IMR-90 (cell line): ENCODE data around the gene SHROOM3. TPM values are rescaled to one million over a fixed set of nuclear protein-coding genes. Genes with fewer than 3 reads are reported as not detected.

Source experiments
- ATAC-seq: fragments of 200-7000 bp; cut with Tn5 transposase; 2 replicates; pipeline ENCODE4 v1.9.1; 2020; ENCODE audit warnings: low read depth, mild to moderate bottlenecking, moderate library complexity
- BruUV-seq: library from RNA; stranded (reverse); fragments of 400-500 nt; replicated peaks from 2 replicates; lab custom pipeline; 2021; lab: Mats Ljungman, UMichigan
- CTCF ChIA-PET: fragments of 300-600 bp; formaldehyde crosslinking; extraction: SDS; loops from one replicate; lab custom pipeline; 2021; ENCODE audit warnings: antibody characterized with exemption; lab: Yijun Ruan, JAX
- POLR2A ChIA-PET: fragments of 300-600 bp; sonication (Branson Sonifier 250); formaldehyde crosslinking; loops from one replicate; lab custom pipeline; 2022; ENCODE audit warnings: antibody characterized with exemption; ENCODE audit not compliant: unreplicated experiment; lab: Charles Lee
- DNase-seq: peaks from one replicate; pipeline ENCODE4 v3.0.0; 2013
- H2AFZ ChIP-seq: replicated peaks from 2 replicates; pipeline ENCODE3; 2013; ENCODE audit warnings: low read length, mild to moderate bottlenecking; ENCODE audit not compliant: poor library complexity
- H2AK5ac ChIP-seq: 2 replicates; pipeline ENCODE4 v1.6.1; 2013; ENCODE audit warnings: low read depth, low read length, inconsistent platforms
- H2AK9ac ChIP-seq: replicated peaks from 2 replicates; pipeline ENCODE3; 2013; ENCODE audit warnings: mild to moderate bottlenecking, low read depth, low read length, moderate library complexity; ENCODE audit not compliant: poor library complexity
- H2BK120ac ChIP-seq: 2 replicates; pipeline ENCODE4 v1.6.1; 2013; ENCODE audit warnings: low read depth, low read length, inconsistent platforms
- H2BK15ac ChIP-seq: 3 replicates; pipeline ENCODE4 v1.6.1; 2013; ENCODE audit warnings: low read depth, low read length, inconsistent platforms
- H2BK20ac ChIP-seq: 2 replicates; pipeline ENCODE4 v1.6.1; 2013; ENCODE audit warnings: low read depth, mild to moderate bottlenecking, inconsistent platforms, low read length, moderate library complexity
- H2BK5ac ChIP-seq: 2 replicates; pipeline ENCODE4 v1.6.1; 2013; ENCODE audit warnings: mild to moderate bottlenecking, low read depth, low read length, inconsistent platforms; ENCODE audit not compliant: poor library complexity, severe bottlenecking
- H3K14ac ChIP-seq: replicated peaks from 2 replicates; pipeline ENCODE4 v1.6.1; 2013; ENCODE audit warnings: low read depth, low read length, inconsistent platforms
- H3K18ac ChIP-seq: 2 replicates; pipeline ENCODE4 v1.6.1; 2013; ENCODE audit warnings: low read depth, low read length, control low read depth
- H3K23ac ChIP-seq: 2 replicates; pipeline ENCODE4 v1.6.1; 2013; ENCODE audit warnings: low read depth, low read length, inconsistent platforms
- H3K27ac ChIP-seq: 2 replicates; pipeline ENCODE4 v1.5.1; 2013; ENCODE audit warnings: mild to moderate bottlenecking, control low read depth, low read length; ENCODE audit not compliant: insufficient read depth
- H3K27me3 ChIP-seq: 2 replicates; pipeline ENCODE4 v1.6.1; 2013; ENCODE audit warnings: low read length; ENCODE audit not compliant: control insufficient read depth, insufficient read depth
- H3K36me3 ChIP-seq: 2 replicates; pipeline ENCODE4 v1.6.1; 2013; ENCODE audit warnings: low read length, mixed read lengths; ENCODE audit not compliant: control insufficient read depth, insufficient read depth
- H3K4ac ChIP-seq: 2 replicates; pipeline ENCODE4 v1.6.1; 2013; ENCODE audit warnings: low read depth, low read length, inconsistent platforms
- H3K4me1 ChIP-seq: 2 replicates; pipeline ENCODE4 v1.6.1; 2013; ENCODE audit warnings: low read length, mixed read lengths; ENCODE audit not compliant: control insufficient read depth, insufficient read depth
- H3K4me2 ChIP-seq: 2 replicates; pipeline ENCODE4 v1.6.1; 2013; ENCODE audit warnings: low read depth, mild to moderate bottlenecking, control low read depth, low read length, moderate library complexity
- H3K4me3 ChIP-seq: 2 replicates; pipeline ENCODE4 v1.5.1; 2013; ENCODE audit warnings: low read depth, mild to moderate bottlenecking, control low read depth, low read length, moderate library complexity; ENCODE audit not compliant: insufficient read depth
- H3K56ac ChIP-seq: 2 replicates; pipeline ENCODE4 v1.6.1; 2013; ENCODE audit warnings: low read length, inconsistent platforms; ENCODE audit not compliant: insufficient read depth; ENCODE audit errors: extremely low read depth
- H3K79me1 ChIP-seq, 2 experiments: 2 replicates each; pipeline ENCODE4 v1.6.1; 2013; ENCODE audit warnings: low read length in 2 of 2, inconsistent platforms in 1 of 2, low read depth in 1 of 2
- H3K9ac ChIP-seq: 2 replicates; pipeline ENCODE4 v1.6.1; 2013; ENCODE audit warnings: low read depth, low read length, control low read depth
- H3K9me1 ChIP-seq: 2 replicates; pipeline ENCODE4 v1.6.1; 2013; ENCODE audit warnings: low read length, inconsistent platforms; ENCODE audit not compliant: insufficient read depth
- H3K9me3 ChIP-seq: 2 replicates; pipeline ENCODE4 v1.6.1; 2013; ENCODE audit warnings: low read length; ENCODE audit not compliant: control insufficient read depth, insufficient read depth
- H4K20me1 ChIP-seq: 2 replicates; pipeline ENCODE4 v1.6.1; 2013; ENCODE audit warnings: low read length, inconsistent platforms; ENCODE audit not compliant: insufficient read depth
- H4K5ac ChIP-seq: 2 replicates; pipeline ENCODE4 v1.6.1; 2013; ENCODE audit warnings: mild to moderate bottlenecking, low read depth, low read length, control low read depth
- H4K8ac ChIP-seq, 2 experiments: 2 replicates each; pipeline ENCODE4 v1.6.1; 2013; ENCODE audit warnings: low read depth in 2 of 2, low read length in 2 of 2, control low read depth in 1 of 2, inconsistent platforms in 1 of 2
- H4K91ac ChIP-seq: 2 replicates; pipeline ENCODE4 v1.6.1; 2013; ENCODE audit warnings: low read depth, low read length, inconsistent platforms; ENCODE audit not compliant: insufficient read depth
- BHLHE40 ChIP-seq: fragments of 150-350 bp; IDR thresholded peaks from 2 replicates; pipeline ENCODE4 v1.6.1; 2016; ENCODE audit warnings: mild to moderate bottlenecking, low read depth, low read length
- CEBPB ChIP-seq: IDR thresholded peaks from 2 replicates; pipeline ENCODE4 v1.6.1; 2012; ENCODE audit warnings: low read depth, low read length, improper control_type of control experiment
- CHD1 ChIP-seq: IDR thresholded peaks from 2 replicates; pipeline ENCODE4 v1.6.1; 2012; ENCODE audit warnings: low read depth, low read length, improper control_type of control experiment
- CTCF ChIP-seq: conservative IDR thresholded peaks from 2 replicates; pipeline ENCODE4 v1.5.1; 2012; ENCODE audit warnings: mild to moderate bottlenecking, low read depth, low read length, improper control_type of control experiment
- ELK1 ChIP-seq: fragments of 150-350 bp; IDR thresholded peaks from 2 replicates; pipeline ENCODE4 v1.6.1; 2016; ENCODE audit warnings: low read depth, mild to moderate bottlenecking, low read length, moderate library complexity, borderline replicate concordance
- FOS ChIP-seq: fragments of 150-350 bp; IDR thresholded peaks from 2 replicates; pipeline ENCODE4 v1.6.1; 2016; ENCODE audit warnings: low read depth, low read length
- MAFK ChIP-seq: IDR thresholded peaks from 2 replicates; pipeline ENCODE4 v1.6.1; 2012; ENCODE audit warnings: low read depth, low read length, improper control_type of control experiment
- MAZ ChIP-seq: IDR thresholded peaks from 2 replicates; pipeline ENCODE4 v1.6.1; 2012; ENCODE audit warnings: low read depth, mild to moderate bottlenecking, low read length, improper control_type of control experiment, moderate library complexity, borderline replicate concordance
- MXI1 ChIP-seq: IDR thresholded peaks from 2 replicates; pipeline ENCODE4 v1.6.1; 2012; ENCODE audit warnings: low read depth, mild to moderate bottlenecking, low read length, moderate library complexity, borderline replicate concordance
- NFE2L2 ChIP-seq: fragments of 150-350 bp; IDR thresholded peaks from 2 replicates; pipeline ENCODE4 v1.6.1; 2016; ENCODE audit warnings: low read depth, mild to moderate bottlenecking, low read length
- POLR2A ChIP-seq: IDR thresholded peaks from 2 replicates; pipeline ENCODE4 v1.6.1; 2012; ENCODE audit warnings: mild to moderate bottlenecking, low read depth, low read length
- RAD21 ChIP-seq: IDR thresholded peaks from 2 replicates; pipeline ENCODE4 v1.6.1; 2012; ENCODE audit warnings: low read length, improper control_type of control experiment
- RCOR1 ChIP-seq: IDR thresholded peaks from 2 replicates; pipeline ENCODE4 v1.6.1; 2012; ENCODE audit warnings: mild to moderate bottlenecking, low read length, improper control_type of control experiment; ENCODE audit not compliant: insufficient replicate concordance
- RFX5 ChIP-seq: IDR thresholded peaks from 2 replicates; pipeline ENCODE4 v1.8.0; 2012; ENCODE audit warnings: low read depth, mild to moderate bottlenecking, low read length, moderate library complexity
- SMC3 ChIP-seq: fragments of 150-350 bp; IDR thresholded peaks from 2 replicates; pipeline ENCODE4 v1.6.1; 2016; ENCODE audit warnings: low read depth, mild to moderate bottlenecking, antibody characterized with exemption, low read length, moderate library complexity
- USF2 ChIP-seq: fragments of 150-350 bp; IDR thresholded peaks from 2 replicates; pipeline ENCODE4 v1.6.1; 2017; ENCODE audit warnings: mild to moderate bottlenecking, antibody characterized with exemption, low read length, low read depth
- WGBS, 2 experiments: methylation state at CpG; one replicate each; pipeline versions ENCODE4 v1.1.5 to v1.1.7; 2013; ENCODE audit warnings: missing lambda C conversion rate in 2 of 2; ENCODE audit not compliant: insufficient read length in 1 of 2; ENCODE audit errors: extremely low coverage in 2 of 2; 5-methylcytosine and 5-hydroxymethylcytosine counted together
- dilution Hi-C: fragments of 300-500 bp; cut with HindIII; formaldehyde crosslinking; loops from one replicate; pipeline ENCODE4 v1.14.3; 2018; ENCODE audit warnings: low sequenced_read_pairs; ENCODE audit not compliant: unreplicated experiment
- in situ Hi-C: fragments of 300-500 bp; cut with MboI; formaldehyde crosslinking; loops from 3 replicates; pipeline ENCODE4 v1.14.3; 2019; ENCODE audit warnings: low sequenced_read_pairs, inconsistent platforms, mixed read lengths
- intact Hi-C: fragments of 100-400 bp; cut with micrococcal nuclease; formaldehyde crosslinking; loops from 2 replicates; pipeline ENCODE4 v1.10.0; 2022
- polyA plus RNA-seq, 3 experiments: library from polyadenylated mRNA; depleted of rRNA; stranded (reverse); fragments of >200 nt; gene quantifications; 2 replicates each; pipeline ENCODE4 v1.2.3, GENCODE V29; 2012; ENCODE audit warnings: low replicate concordance in 1 of 3
- total RNA-seq: library from RNA; depleted of rRNA; stranded (reverse); fragments of >200 nt; gene quantifications from 2 replicates; pipeline ENCODE4 v1.2.3, GENCODE V29; 2012

The SHROOM3 gene
- total and polyA plus RNA-seq, 2 of the 4 experiments (the other 2 are of a cell fraction): 10.8 to 19.5 TPM

GRCh38 chr4:76513482-76513881 lies 78.5 kb downstream of the SHROOM3 start:
- H3K9me3 ChIP-seq: no peaks in the 10 kb centered on the region
- no peak overlapping the region for H4K5ac ChIP-seq
- H4K91ac ChIP-seq: no peak overlapping the region
- CTCF ChIA-PET: no interaction called here
- H2BK15ac ChIP-seq: no peak overlapping the region
- no peak overlapping the region; a peak in 1 of 4 replicates for H4K8ac ChIP-seq
- dilution Hi-C loops: no loop called here
- H4K20me1 ChIP-seq: no peaks in the 10 kb centered on the region
- H3K4me3 ChIP-seq: no peak overlapping the region
- 0 out of 2 replicates have a peak overlapping the region, but pooled peaks have one; percentile 1 for H2BK20ac ChIP-seq
- no peak overlapping the region for H2AFZ ChIP-seq
- ATAC-seq (no peak), DNase-seq (no peak)
- H3K79me1 ChIP-seq: peaks cover 0 to 13% of the 10 kb centered on the region in 2 experiments; a peak in 1 of 4 replicates
- no peak overlapping the region for H3K4me2 ChIP-seq
- H3K27me3 ChIP-seq: no peaks in the 10 kb centered on the region
- no TSS peak for BruUV-seq
- no peak overlapping the region for H2BK5ac ChIP-seq
- POLR2A ChIA-PET: no interaction called here
- no peak overlapping the region for H3K23ac ChIP-seq
- no peak overlapping the region for H3K27ac ChIP-seq
- no CpG with 5 or more reads among the region's 7 CpGs for WGBS, 2 experiments
- H3K4me1 ChIP-seq: 0 out of 2 replicates have a peak, but pooled peaks cover 1% of the 10 kb centered on the region
- H2AK9ac ChIP-seq: no peak overlapping the region
- no peak overlapping the region for H3K56ac ChIP-seq
- no peak overlapping the region for H2BK120ac ChIP-seq
- intact Hi-C loops: loop anchor here (5.0 to 10.0 kb wide), 3 partner anchors 74 to 141 kb away; no protein-coding TSS in a partner anchor
- in situ Hi-C loops: loop anchor here (5.0 to 10.0 kb wide), 2 partner anchors 244 to 431 kb away; partner anchors contain the start of gene SEPTIN11
- TF ChIP-seq CEBPB: no peak
- TF ChIP-seq NFE2L2: no peak
- TF ChIP-seq MXI1: no peak
- no peak for TF ChIP-seq SMC3
- TF ChIP-seq RCOR1: no peak
- TF ChIP-seq FOS: no peak
- no peak for TF ChIP-seq CTCF
- TF ChIP-seq CHD1: no peak
- TF ChIP-seq USF2: no peak
- no peak for TF ChIP-seq MAZ
- no peak for TF ChIP-seq MAFK
- no peak for TF ChIP-seq BHLHE40
- no peak for TF ChIP-seq RFX5
- no peak for TF ChIP-seq RAD21
- no peak for TF ChIP-seq POLR2A
- TF ChIP-seq ELK1: no peak
- H3K9ac ChIP-seq: no peak overlapping the region
- no peaks in the 10 kb centered on the region; the same call in 1 of the 2 replicates for H3K9me1 ChIP-seq
- no peak overlapping the region for H2AK5ac ChIP-seq
- H3K18ac ChIP-seq: no peak overlapping the region
- H3K4ac ChIP-seq: no peak overlapping the region
- no peaks in the 10 kb centered on the region for H3K36me3 ChIP-seq
- no peak overlapping the region for H3K14ac ChIP-seq
